GM12872 (cell line): ENCODE measurements around the gene LRRC61.

Experiments used
- CTCF ChIP-seq: IDR thresholded peaks from 3 replicates; pipeline ENCODE4 v1.5.1; 2011; ENCODE audit warnings: low read depth, mild to moderate bottlenecking, low read length, moderate library complexity; ENCODE audit not compliant: insufficient read depth

LRRC61 gene

GRCh38 chr7:150337179-150337578 is 14.0 kb downstream of the LRRC61 start:
- TF ChIP-seq CTCF: no peak

GRCh38 chr7:150337659-150338081 is 14.5 kb downstream of the LRRC61 start:
- no peak for TF ChIP-seq CTCF

- no peak for TF ChIP-seq CTCF
Measured at GRCh38 chr7:150338166-150338829, 15.1 kb downstream of the LRRC61 start.

- no peak for TF ChIP-seq CTCF
Measured at GRCh38 chr7:150339409-150339809, 16.3 kb downstream of the LRRC61 start.

- TF ChIP-seq CTCF: no peak
Measured at GRCh38 chr7:150340024-150340749, 17.0 kb downstream of the LRRC61 start.

GRCh38 chr7:150340875-150341262 is 17.7 kb downstream of the LRRC61 start:
- TF ChIP-seq CTCF: no peak

GRCh38 chr7:150341263-150342120 is 18.3 kb downstream of the LRRC61 start, which contains the start of gene RARRES2:
TSS of gene RARRES2 (minus strand) at chr7:150341629. CDS start at chr7:150340609, 1,020 bp downstream.
- no peak for TF ChIP-seq CTCF
